Measurements from ENCODE around the gene METTL15.

- no peak for TF ChIP-seq ZC3H10 (CRISPR knock-in tag; IDR thresholded peaks at IDR 0.05)
- TF ChIP-seq PATZ1 (CRISPR knock-in tag; IDR thresholded peaks at IDR 0.05; ENCODE audit: borderline replicate concordance): no peak
- no peak for TF ChIP-seq CSRNP3 (CRISPR knock-in tag; IDR thresholded peaks at IDR 0.05)
- TF ChIP-seq PPARA (CRISPR knock-in tag; IDR thresholded peaks at IDR 0.05; ENCODE audit: borderline replicate concordance): no peak
- TF ChIP-seq, protein P1, sequence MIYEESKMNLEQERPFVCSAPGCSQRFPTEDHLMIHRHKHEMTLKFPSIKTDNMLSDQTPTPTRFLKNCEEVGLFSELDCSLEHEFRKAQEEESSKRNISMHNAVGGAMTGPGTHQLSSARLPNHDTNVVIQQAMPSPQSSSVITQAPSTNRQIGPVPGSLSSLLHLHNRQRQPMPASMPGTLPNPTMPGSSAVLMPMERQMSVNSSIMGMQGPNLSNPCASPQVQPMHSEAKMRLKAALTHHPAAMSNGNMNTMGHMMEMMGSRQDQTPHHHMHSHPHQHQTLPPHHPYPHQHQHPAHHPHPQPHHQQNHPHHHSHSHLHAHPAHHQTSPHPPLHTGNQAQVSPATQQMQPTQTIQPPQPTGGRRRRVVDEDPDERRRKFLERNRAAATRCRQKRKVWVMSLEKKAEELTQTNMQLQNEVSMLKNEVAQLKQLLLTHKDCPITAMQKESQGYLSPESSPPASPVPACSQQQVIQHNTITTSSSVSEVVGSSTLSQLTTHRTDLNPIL (CRISPR knock-in tag; IDR thresholded peaks at IDR 0.05; ENCODE audit: low read depth): no peak
- TF ChIP-seq OSR1 (CRISPR knock-in tag; IDR thresholded peaks at IDR 0.05): no peak
- no peak for TF ChIP-seq ZNF8 (CRISPR knock-in tag; IDR thresholded peaks at IDR 0.05)
- no peak for TF ChIP-seq TOX (CRISPR knock-in tag; IDR thresholded peaks at IDR 0.05; ENCODE audit: borderline replicate concordance)
- TF ChIP-seq GLIS3 (CRISPR knock-in tag; IDR thresholded peaks at IDR 0.05): no peak
- no peak for TF ChIP-seq CSDC2 (CRISPR knock-in tag; IDR thresholded peaks at IDR 0.05)
- no peak for TF ChIP-seq ZNF70 (CRISPR knock-in tag; IDR thresholded peaks at IDR 0.05)
Measured at GRCh38 chr11:28318871-28319270, 210.7 kb downstream of the METTL15 start.

Data from SK-N-SH treated with all-trans-retinoic acid at 6 μM for 48 hours (cell line).